Fibroblast of the aortic adventitia (primary cell): ENCODE measurements around the gene SETD9. TPM values are rescaled to one million over a fixed set of nuclear protein-coding genes. Genes with fewer than 3 reads are reported as not detected.

Experiments used
- DNase-seq: peaks from one replicate; pipeline ENCODE4 v3.0.0-alpha.2; 2010; ENCODE audit warnings: low read depth
- H3K4me3 ChIP-seq: 2 replicates; pipeline ENCODE4 v1.5.1; 2011; ENCODE audit warnings: low read depth, mild to moderate bottlenecking, control low read depth, low read length, moderate library complexity
- total RNA-seq: library from RNA; depleted of rRNA; stranded (reverse); fragments of >200 nt; gene quantifications from 2 replicates; pipeline ENCODE4 v1.2.3, GENCODE V29; 2012; ENCODE audit warnings: low replicate concordance
- TF ChIP-seq, protein P1 (sequence below): IDR thresholded peaks from 2 replicates; pipeline ENCODE4 v1.5.1; 2011; ENCODE audit warnings: mild to moderate bottlenecking, low read length, control low read depth, inconsistent platforms; ENCODE audit not compliant: insufficient read depth

Gene SETD9, protein sequence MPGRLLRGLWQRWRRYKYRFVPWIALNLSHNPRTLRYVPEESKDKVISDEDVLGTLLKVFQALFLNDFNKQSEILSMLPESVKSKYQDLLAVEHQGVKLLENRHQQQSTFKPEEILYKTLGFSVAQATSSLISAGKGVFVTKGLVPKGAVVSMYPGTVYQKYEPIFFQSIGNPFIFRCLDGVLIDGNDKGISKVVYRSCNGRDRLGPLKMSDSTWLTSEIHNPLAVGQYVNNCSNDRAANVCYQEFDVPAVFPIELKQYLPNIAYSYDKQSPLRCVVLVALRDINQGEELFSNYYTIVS
- total RNA-seq = 7.6 and 10.6 TPM in 2 replicates

DNA sequence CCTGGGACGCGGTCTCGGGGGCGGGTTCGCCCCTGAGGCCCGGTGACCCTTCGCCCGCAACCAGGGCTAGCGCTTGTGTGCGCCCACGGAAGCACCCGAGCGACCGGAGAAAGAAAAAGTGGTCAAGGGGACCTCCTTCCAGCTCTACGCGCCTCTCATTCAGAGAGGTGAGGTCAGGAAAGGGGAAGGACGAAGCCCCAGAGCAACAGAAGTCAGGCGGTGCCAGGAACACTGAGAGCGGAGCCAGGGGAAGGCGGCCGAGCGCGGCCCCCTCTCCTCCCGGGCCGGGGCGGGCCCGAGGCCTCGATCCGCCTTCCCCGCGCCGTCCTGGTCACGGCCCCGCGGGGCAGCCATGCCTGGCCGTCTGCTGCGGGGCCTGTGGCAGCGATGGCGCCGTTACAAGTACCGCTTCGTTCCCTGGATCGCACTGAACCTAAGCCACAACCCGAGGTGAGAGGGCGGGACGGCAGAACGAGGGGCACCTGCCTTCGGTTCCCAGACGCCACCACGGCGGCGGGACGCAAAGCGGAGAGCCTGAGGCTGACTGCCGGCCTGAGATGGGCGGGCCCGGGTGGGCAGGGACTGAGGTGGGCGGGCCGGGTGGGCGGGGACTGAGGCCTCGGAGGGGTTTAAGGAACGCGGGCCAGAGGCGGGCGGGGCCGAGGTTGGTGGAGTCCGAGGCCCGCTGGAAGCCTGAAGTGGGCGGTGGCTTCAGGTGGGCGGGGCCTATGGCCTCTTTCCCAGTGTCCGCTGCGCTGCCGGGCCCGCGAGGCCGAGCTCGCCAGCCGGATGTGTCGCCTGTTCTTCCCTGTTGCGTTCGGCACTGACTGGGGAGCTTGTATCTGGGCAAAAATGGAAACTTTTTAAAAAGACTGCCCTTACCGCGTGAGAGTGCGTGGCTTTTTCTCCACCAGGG is at the start of gene SETD9:
Gene SETD9, plus strand, starts transcription at position 303 of the 916 bp plus-strand sequence. Its CDS starts 50 bp downstream, at position 353.
- H3K4me3 ChIP-seq = peak within 1 kb of the TSS; percentile 80
- TF ChIP-seq, protein P1, sequence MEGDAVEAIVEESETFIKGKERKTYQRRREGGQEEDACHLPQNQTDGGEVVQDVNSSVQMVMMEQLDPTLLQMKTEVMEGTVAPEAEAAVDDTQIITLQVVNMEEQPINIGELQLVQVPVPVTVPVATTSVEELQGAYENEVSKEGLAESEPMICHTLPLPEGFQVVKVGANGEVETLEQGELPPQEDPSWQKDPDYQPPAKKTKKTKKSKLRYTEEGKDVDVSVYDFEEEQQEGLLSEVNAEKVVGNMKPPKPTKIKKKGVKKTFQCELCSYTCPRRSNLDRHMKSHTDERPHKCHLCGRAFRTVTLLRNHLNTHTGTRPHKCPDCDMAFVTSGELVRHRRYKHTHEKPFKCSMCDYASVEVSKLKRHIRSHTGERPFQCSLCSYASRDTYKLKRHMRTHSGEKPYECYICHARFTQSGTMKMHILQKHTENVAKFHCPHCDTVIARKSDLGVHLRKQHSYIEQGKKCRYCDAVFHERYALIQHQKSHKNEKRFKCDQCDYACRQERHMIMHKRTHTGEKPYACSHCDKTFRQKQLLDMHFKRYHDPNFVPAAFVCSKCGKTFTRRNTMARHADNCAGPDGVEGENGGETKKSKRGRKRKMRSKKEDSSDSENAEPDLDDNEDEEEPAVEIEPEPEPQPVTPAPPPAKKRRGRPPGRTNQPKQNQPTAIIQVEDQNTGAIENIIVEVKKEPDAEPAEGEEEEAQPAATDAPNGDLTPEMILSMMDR = no peak
- DNase-seq = peak; percentile 95

DNA sequence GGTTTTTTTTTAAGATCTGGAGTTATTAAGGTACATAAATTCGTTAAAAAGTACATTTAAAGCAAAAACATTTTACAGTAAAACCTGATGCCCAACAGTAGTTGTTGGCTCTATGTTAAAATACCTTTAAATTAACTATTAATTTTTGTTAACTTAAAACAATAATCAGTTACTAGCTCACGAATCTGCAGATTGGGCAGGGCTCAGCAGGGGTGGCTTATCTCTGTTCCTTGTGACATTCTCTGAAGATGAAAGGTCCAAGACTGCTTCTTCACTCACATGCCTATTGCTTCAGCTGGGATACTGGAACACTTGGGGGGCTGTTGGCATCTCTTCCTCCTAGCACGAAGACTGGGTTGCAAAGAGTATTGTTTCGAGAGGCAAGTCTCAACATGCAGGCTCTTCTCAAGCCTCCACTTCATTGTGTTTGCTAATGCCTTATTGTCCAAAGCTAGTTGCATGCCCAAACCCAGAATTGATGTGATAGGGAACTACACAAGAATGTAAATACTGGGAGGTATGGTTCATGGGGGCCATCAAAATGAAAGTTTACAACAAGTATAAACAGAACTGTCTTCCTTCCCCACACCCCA is 47.4 kb upstream of the SETD9 start:
- no peak for DNase-seq
- no peak overlapping the region for H3K4me3 ChIP-seq
- TF ChIP-seq, protein P1 = no peak

DNA sequence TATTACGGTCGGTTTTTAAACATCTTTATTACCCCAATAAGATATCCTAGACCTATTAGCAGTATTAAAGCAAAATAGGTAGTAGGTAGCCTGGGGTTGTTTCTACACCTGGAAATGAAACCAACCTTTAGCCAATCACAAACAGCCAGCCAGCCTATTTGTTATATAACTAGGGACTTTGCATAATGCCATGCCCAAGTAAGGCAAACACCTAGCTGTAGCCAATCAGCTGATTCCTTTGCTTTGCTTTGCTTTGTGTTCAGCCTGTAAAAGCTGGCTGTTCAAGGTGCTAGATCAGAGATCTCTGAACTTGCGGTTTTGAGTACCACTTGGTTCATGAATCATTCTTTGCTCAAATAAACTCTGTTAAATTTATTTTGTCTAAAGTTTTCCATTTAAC is 46.5 kb upstream of the SETD9 start:
- TF ChIP-seq, protein P1 = no peak
- no peak overlapping the region for H3K4me3 ChIP-seq
- DNase-seq = no peak

DNA sequence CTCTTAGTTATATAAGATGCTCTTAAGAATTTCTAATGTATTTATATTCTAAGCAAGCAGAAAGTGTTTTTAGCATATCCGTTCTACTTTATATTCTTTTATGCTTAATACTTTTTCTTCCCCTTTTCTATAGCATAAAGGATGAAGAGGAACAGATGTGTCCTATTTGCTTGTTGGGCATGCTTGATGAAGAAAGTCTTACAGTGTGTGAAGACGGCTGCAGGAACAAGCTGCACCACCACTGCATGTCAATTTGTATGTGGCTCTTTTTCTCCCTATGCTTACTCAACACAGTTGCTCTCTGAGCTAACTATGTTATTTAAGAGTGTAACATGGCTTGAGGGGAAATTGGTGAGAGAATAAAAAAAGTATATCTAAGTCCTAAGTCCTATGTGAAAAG is 37.6 kb upstream of the SETD9 start:
- TF ChIP-seq, protein P1 = no peak
- no peak overlapping the region for H3K4me3 ChIP-seq
- DNase-seq = no peak

DNA sequence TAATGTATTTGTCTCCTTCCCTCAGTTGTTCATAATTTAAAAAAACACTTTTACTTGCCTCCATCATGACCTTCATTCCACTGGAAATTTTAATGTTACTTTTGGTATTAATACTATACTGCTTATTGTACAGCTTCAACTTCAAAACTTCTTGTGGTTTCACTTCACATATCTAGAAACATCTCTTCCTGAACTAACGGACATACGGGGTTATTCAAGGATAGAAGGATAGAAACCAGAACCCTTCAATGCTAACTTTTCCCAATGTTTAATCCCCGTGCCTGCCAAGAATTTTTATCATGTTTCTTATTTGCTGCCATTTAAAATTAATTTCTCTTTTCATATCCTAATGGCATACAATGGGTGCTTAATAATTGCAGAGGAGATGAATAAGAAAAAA is 36.3 kb upstream of the SETD9 start:
- TF ChIP-seq, protein P1 = no peak
- DNase-seq = no peak
- H3K4me3 ChIP-seq = no peak overlapping the region

DNA sequence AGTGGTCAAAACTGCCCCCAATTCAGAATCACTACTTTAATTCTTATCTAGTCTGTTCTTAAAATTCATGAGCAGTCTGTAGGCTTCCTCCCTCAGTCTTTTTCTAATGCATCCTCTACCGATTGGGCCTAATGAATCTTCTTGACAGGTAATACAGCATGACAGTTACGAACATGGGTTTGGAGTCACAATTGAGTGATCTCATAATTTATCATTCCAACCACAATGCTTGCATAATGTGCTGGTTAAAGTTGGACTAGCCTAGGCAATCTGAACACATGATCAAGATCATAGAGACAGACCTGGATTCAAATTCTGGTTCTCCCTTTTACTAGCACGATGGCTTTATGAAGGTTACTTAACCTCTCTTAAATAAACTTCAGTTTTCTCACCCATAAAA is 33.1 kb upstream of the SETD9 start:
- TF ChIP-seq, protein P1 = no peak
- H3K4me3 ChIP-seq = no peak overlapping the region
- no peak for DNase-seq
